OCI-LY3 (cell line): ENCODE results near the gene CAPN10.

Experiments
- CTCF ChIP-seq: fragments of 200-600, 300-600 bp; sonication (generic); IDR thresholded peaks from 2 replicates; pipeline ENCODE4 v1.5.1; 2014; ENCODE audit warnings: antibody characterized with exemption, low read length, low read depth
- EZH2phosphoT487 ChIP-seq: fragments of 200-600 bp; shearing (Covaris generic); IDR thresholded peaks from 2 replicates; pipeline ENCODE4 v1.6.1; 2018; ENCODE audit warnings: antibody characterized with exemption, mixed run types, low read depth

- TF ChIP-seq CTCF (no peak), EZH2phosphoT487 (no peak)
Observed at GRCh38 chr2:240598311-240598911, 11.9 kb downstream of the CAPN10 start.
